HEK293 (cell line): ENCODE data around the gene TTC32.

ENCODE experiments used
- CTCF ChIA-PET: fragments of 350-600 bp; formaldehyde crosslinking; extraction: SDS; loops from one replicate; lab custom pipeline; 2021; ENCODE audit warnings: antibody characterized with exemption; lab: Yijun Ruan, JAX
- POLR2A ChIA-PET: fragments of 300-600 bp; formaldehyde crosslinking; extraction: SDS; loops from one replicate; lab custom pipeline; 2020; ENCODE audit warnings: antibody characterized with exemption, inconsistent platforms; lab: Yijun Ruan, JAX
- H3K27ac ChIP-seq: fragments of 200-500 bp; sonication (Bioruptor generic); 2 replicates; pipeline ENCODE4 v1.5.1; 2014; ENCODE audit warnings: low read depth, low read length, control low read depth, inconsistent platforms; ENCODE audit errors: extremely low read depth
- H3K36me3 ChIP-seq, 2 experiments: fragments of 200-500 bp in 1 of 2; sonication (Bioruptor generic) in 1 of 2; 1 replicate in 1 of 2; 2 replicates in 1 of 2; pipeline ENCODE4 v1.5.1; 2014 to 2017; ENCODE audit warnings: inconsistent platforms in 2 of 2, low read length in 2 of 2; ENCODE audit not compliant: control insufficient read depth in 2 of 2, insufficient read depth in 1 of 2
- H3K4me1 ChIP-seq: fragments of 200-500 bp; sonication (Bioruptor generic); 2 replicates; pipeline ENCODE4 v1.5.1; 2014; ENCODE audit warnings: mild to moderate bottlenecking, low read length, inconsistent platforms; ENCODE audit not compliant: control insufficient read depth, insufficient read depth
- H3K4me3 ChIP-seq: 2 replicates; pipeline ENCODE4 v1.5.1; 2011; ENCODE audit warnings: low read depth, mild to moderate bottlenecking, control low read depth, low read length, moderate library complexity
- H3K9me3 ChIP-seq: fragments of 200-500 bp; sonication (Bioruptor generic); 2 replicates; pipeline ENCODE4 v1.5.1; 2014; ENCODE audit warnings: low read depth, low read length, inconsistent platforms; ENCODE audit not compliant: control insufficient read depth, insufficient read depth
- BCL11A ChIP-seq: fragments of 450-650 bp; formaldehyde crosslinking; IDR thresholded peaks from 2 replicates; pipeline ENCODE4 v1.5.1; 2016; ENCODE audit warnings: low read depth, missing biosample characterization, missing genetic modification characterization
- EGR2 ChIP-seq: fragments of 450-650 bp; formaldehyde crosslinking; IDR thresholded peaks from 2 replicates; pipeline ENCODE4 v1.5.1; 2016; ENCODE audit warnings: low read depth, missing biosample characterization, missing genetic modification characterization
- ELK4 ChIP-seq: IDR thresholded peaks from 2 replicates; pipeline ENCODE4 v1.6.1; 2011; ENCODE audit warnings: mild to moderate bottlenecking, low read depth, low read length, borderline replicate concordance
- GLIS2 ChIP-seq: fragments of 450-650 bp; formaldehyde crosslinking; IDR thresholded peaks from 2 replicates; pipeline ENCODE4 v1.5.1; 2016; ENCODE audit warnings: missing biosample characterization, missing genetic modification characterization
- HOXD13 ChIP-seq: sonication (generic); formaldehyde crosslinking; IDR thresholded peaks from 2 replicates; pipeline ENCODE4 v1.8.0; 2022; ENCODE audit warnings: missing genetic modification reagents, borderline replicate concordance
- OSR2 ChIP-seq: fragments of 450-650 bp; formaldehyde crosslinking; IDR thresholded peaks from 2 replicates; pipeline ENCODE4 v1.5.1; 2016; ENCODE audit warnings: missing biosample characterization, missing genetic modification characterization
- PRDM1 ChIP-seq: fragments of 450-650 bp; formaldehyde crosslinking; IDR thresholded peaks from 2 replicates; pipeline ENCODE4; 2016; ENCODE audit warnings: missing biosample characterization, missing genetic modification characterization
- PRDM4 ChIP-seq: fragments of 450-650 bp; formaldehyde crosslinking; IDR thresholded peaks from 2 replicates; pipeline ENCODE4 v1.5.1; 2017; ENCODE audit warnings: missing biosample characterization, missing genetic modification characterization
- SP7 ChIP-seq: fragments of 450-650 bp; formaldehyde crosslinking; IDR thresholded peaks from 2 replicates; pipeline ENCODE4 v1.5.1; 2016; ENCODE audit warnings: missing biosample characterization, missing genetic modification characterization
- TCF7L2 ChIP-seq: IDR thresholded peaks from 2 replicates; pipeline ENCODE4 v1.6.1; 2011; ENCODE audit warnings: low read depth, mild to moderate bottlenecking, inconsistent platforms, low read length, moderate library complexity, borderline replicate concordance
- YY1 ChIP-seq: fragments of 450-650 bp; formaldehyde crosslinking; IDR thresholded peaks from 2 replicates; pipeline ENCODE4 v1.5.1; 2018; ENCODE audit warnings: missing biosample characterization, missing genetic modification characterization
- ZBTB21 ChIP-seq: fragments of 450-650 bp; formaldehyde crosslinking; IDR thresholded peaks from 2 replicates; pipeline ENCODE4 v1.5.1; 2017; ENCODE audit warnings: missing biosample characterization, missing genetic modification characterization
- ZFP69B ChIP-seq: fragments of 450-650 bp; formaldehyde crosslinking; IDR thresholded peaks from 2 replicates; pipeline ENCODE4 v1.5.1; 2016; ENCODE audit warnings: missing biosample characterization, missing genetic modification characterization
- ZNF16 ChIP-seq: fragments of 450-650 bp; formaldehyde crosslinking; IDR thresholded peaks from 2 replicates; pipeline ENCODE4 v1.5.1; 2016; ENCODE audit warnings: low read depth, missing biosample characterization, missing genetic modification characterization
- ZNF280C ChIP-seq: fragments of 450-650 bp; formaldehyde crosslinking; IDR thresholded peaks from 2 replicates; pipeline ENCODE4 v1.5.1; 2016; ENCODE audit warnings: missing biosample characterization, missing genetic modification characterization
- ZNF341 ChIP-seq: fragments of 450-650 bp; formaldehyde crosslinking; IDR thresholded peaks from 2 replicates; pipeline ENCODE4; 2016; ENCODE audit warnings: low read depth, missing biosample characterization, missing genetic modification characterization
- ZNF391 ChIP-seq: fragments of 450-650 bp; formaldehyde crosslinking; IDR thresholded peaks from 2 replicates; pipeline ENCODE4 v1.5.1; 2016; ENCODE audit warnings: low read depth, missing biosample characterization, missing genetic modification characterization, borderline replicate concordance
- ZNF473 ChIP-seq: fragments of 450-650 bp; formaldehyde crosslinking; IDR thresholded peaks from 2 replicates; pipeline ENCODE4 v1.5.1; 2017; ENCODE audit warnings: missing biosample characterization, missing genetic modification characterization
- ZNF501 ChIP-seq: fragments of 450-650 bp; formaldehyde crosslinking; IDR thresholded peaks from 2 replicates; pipeline ENCODE4 v1.5.1; 2016; ENCODE audit warnings: missing biosample characterization, missing genetic modification characterization
- ZNF580 ChIP-seq: fragments of 450-650 bp; formaldehyde crosslinking; IDR thresholded peaks from 2 replicates; pipeline ENCODE4 v1.5.1; 2016; ENCODE audit warnings: missing biosample characterization, missing genetic modification characterization
- ZNF624 ChIP-seq: fragments of 450-650 bp; formaldehyde crosslinking; IDR thresholded peaks from 2 replicates; pipeline ENCODE4 v1.5.1; 2017; ENCODE audit warnings: missing biosample characterization, missing genetic modification characterization
- ZNF626 ChIP-seq: fragments of 450-650 bp; sonication (Bioruptor Pico); formaldehyde crosslinking; IDR thresholded peaks from 2 replicates; pipeline ENCODE4 v1.5.1; 2018; ENCODE audit warnings: missing biosample characterization, missing genetic modification characterization, inconsistent platforms
- ZNF664 ChIP-seq: fragments of 450-650 bp; formaldehyde crosslinking; IDR thresholded peaks from 2 replicates; pipeline ENCODE4 v1.5.1; 2016; ENCODE audit warnings: missing biosample characterization, missing genetic modification characterization
- ZNF692 ChIP-seq: fragments of 450-650 bp; formaldehyde crosslinking; IDR thresholded peaks from 2 replicates; pipeline ENCODE4 v1.5.1; 2016; ENCODE audit warnings: missing biosample characterization, missing genetic modification characterization
- ZNF701 ChIP-seq: fragments of 450-650 bp; formaldehyde crosslinking; IDR thresholded peaks from 2 replicates; pipeline ENCODE4 v1.5.1; 2016; ENCODE audit warnings: missing biosample characterization, missing genetic modification characterization
- ZNF747 ChIP-seq: fragments of 450-650 bp; formaldehyde crosslinking; IDR thresholded peaks from 2 replicates; pipeline ENCODE4 v1.5.1; 2016; ENCODE audit warnings: missing biosample characterization, missing genetic modification characterization
- ZNF830 ChIP-seq: fragments of 450-650 bp; IDR thresholded peaks from 2 replicates; pipeline ENCODE4 v1.5.0; 2018; ENCODE audit warnings: missing biosample characterization, missing genetic modification characterization, low read depth, mild to moderate bottlenecking, moderate library complexity
- ZNF843 ChIP-seq: fragments of 450-650 bp; formaldehyde crosslinking; IDR thresholded peaks from 2 replicates; pipeline ENCODE4 v1.5.1; 2016; ENCODE audit warnings: missing biosample characterization, missing genetic modification characterization
- ZXDB ChIP-seq: fragments of 450-650 bp; formaldehyde crosslinking; IDR thresholded peaks from 2 replicates; pipeline ENCODE4 v1.5.1; 2016; ENCODE audit warnings: missing biosample characterization, missing genetic modification characterization

The TTC32 gene

GRCh38 chr2:19947184-19947940 is 45.6 kb upstream of the TTC32 start:
- no peaks in the 10 kb centered on the region for H3K9me3 ChIP-seq
- TF ChIP-seq YY1 (no peak), BCL11A (no peak), ZNF747 (tag by site-specific recombination) (no peak), GLIS2 (tag by site-specific recombination) (no peak), OSR2 (tag by site-specific recombination) (no peak), ZNF624 (tag by site-specific recombination) (no peak), ZNF692 (tag by site-specific recombination) (no peak), SP7 (tag by site-specific recombination) (no peak), ZNF843 (tag by site-specific recombination) (no peak), ZNF501 (no peak), HOXD13 (CRISPR knock-in tag) (no peak), ZNF664 (tag by site-specific recombination) (no peak), ZNF473 (tag by site-specific recombination) (no peak), ZBTB21 (no peak), ELK4 (no peak), ZNF280C (tag by site-specific recombination) (no peak), TCF7L2 (no peak), EGR2 (tag by site-specific recombination) (no peak), ZNF341 (tag by site-specific recombination) (no peak), PRDM1 (no peak)
- no peak overlapping the region for H3K4me3 ChIP-seq
- no peak overlapping the region for H3K27ac ChIP-seq
- H3K36me3 ChIP-seq = peaks cover 0 to 4% of the 10 kb centered on the region in 2 experiments
- ChIA-PET CTCF (interaction anchor here (0.6 to 1.2 kb wide), 3 partner anchors 8 to 151 kb away, joined by 3 to 13 read pairs (median 4); no protein-coding TSS in a partner anchor), POLR2A (no interaction called here)
- H3K4me1 ChIP-seq = 0 out of 2 replicates have a peak, but pooled peaks cover 3% of the 10 kb centered on the region

GRCh38 chr2:19944205-19944845 is 42.5 kb upstream of the TTC32 start:
- POLR2A ChIA-PET = interaction anchor here (0.6 kb wide), 1 partner anchor 278 kb away, joined by 6 read pairs; no protein-coding TSS in a partner anchor
- CTCF ChIA-PET = interaction anchor here (1.3 to 2.0 kb wide), 2 partner anchors 9 to 12 kb away, joined by 4 to 11 read pairs; no protein-coding TSS in a partner anchor

More at GRCh38 chr2:19944205-19944845, 42.5 kb upstream of the TTC32 start:
- Histone ChIP-seq H3K9me3 (no peaks in the 10 kb centered on the region), H3K27ac (no peak overlapping the region), H3K4me3 (no peak overlapping the region), H3K36me3 (peaks cover 4 to 5% of the 10 kb centered on the region in 2 experiments; a peak in 2 of 3 replicates), H3K4me1 (0 out of 2 replicates have a peak, but pooled peaks cover 3% of the 10 kb centered on the region)
- TF ChIP-seq ZNF580 (tag by site-specific recombination) (no peak), ZNF626 (tag by site-specific recombination) (no peak), ZNF830 (tag by site-specific recombination) (no peak), ZFP69B (tag by site-specific recombination) (no peak), ZNF701 (tag by site-specific recombination) (no peak), ZXDB (tag by site-specific recombination) (no peak), ZNF391 (tag by site-specific recombination) (no peak), PRDM4 (tag by site-specific recombination) (no peak), ZNF16 (no peak)
